GM12878 (cell line): ENCODE measurements around the gene RHEB.

Experiments
- CTCF ChIP-seq, 3 experiments: IDR thresholded peaks in 2 of 3; conservative IDR thresholded peaks in 1 of 3; 2 replicates each; pipeline ENCODE4 v1.5.1; 2011; ENCODE audit warnings: low read depth in 3 of 3, low read length in 3 of 3, mild to moderate bottlenecking in 3 of 3, control low read depth in 2 of 3, moderate library complexity in 2 of 3, inconsistent platforms in 1 of 3, mixed read lengths in 1 of 3; ENCODE audit not compliant: control insufficient read depth in 2 of 3, insufficient read depth in 1 of 3; ENCODE audit errors: extremely low read depth in 1 of 3
- ZNF24 ChIP-seq: fragments of 450-650 bp; IDR thresholded peaks from 2 replicates; pipeline ENCODE4 v1.6.1; 2017; ENCODE audit warnings: antibody characterized with exemption, mild to moderate bottlenecking

- TF ChIP-seq CTCF (IDR thresholded peaks at IDR 0.05 in 2 of 3, conservative IDR thresholded peaks at IDR 0.05 in 1 of 3; ENCODE audit: control insufficient read depth in 2 of 3, extremely low read depth in 1 of 3, insufficient read depth in 1 of 3, low read depth in 3 of 3, low read length in 3 of 3) (no peak), ZNF24 (peak; percentile 85)
Measured at GRCh38 chr7:151486074-151486473, 33.6 kb downstream of the RHEB start.
